Measurements from ENCODE around the gene ELOVL6. TPM values are rescaled to one million over a fixed set of nuclear protein-coding genes. Genes with fewer than 3 reads are reported as not detected.

Gene ELOVL6
- total RNA-seq, 2 experiments from 2014 or later = 11.8 to 13.2 TPM

GRCh38 chr4:110134269-110134869 lies 64.0 kb downstream of the ELOVL6 start:
- CTCF ChIA-PET = no interaction called here
- POLR2A ChIA-PET = no interaction called here

GRCh38 chr4:110132816-110133719 lies 65.3 kb downstream of the ELOVL6 start:
- ChIA-PET CTCF (no interaction called here), POLR2A (no interaction called here)

- CTCF ChIA-PET = no interaction called here
- POLR2A ChIA-PET = no interaction called here
Observed at GRCh38 chr4:110131916-110132315, 66.5 kb downstream of the ELOVL6 start.

DNA sequence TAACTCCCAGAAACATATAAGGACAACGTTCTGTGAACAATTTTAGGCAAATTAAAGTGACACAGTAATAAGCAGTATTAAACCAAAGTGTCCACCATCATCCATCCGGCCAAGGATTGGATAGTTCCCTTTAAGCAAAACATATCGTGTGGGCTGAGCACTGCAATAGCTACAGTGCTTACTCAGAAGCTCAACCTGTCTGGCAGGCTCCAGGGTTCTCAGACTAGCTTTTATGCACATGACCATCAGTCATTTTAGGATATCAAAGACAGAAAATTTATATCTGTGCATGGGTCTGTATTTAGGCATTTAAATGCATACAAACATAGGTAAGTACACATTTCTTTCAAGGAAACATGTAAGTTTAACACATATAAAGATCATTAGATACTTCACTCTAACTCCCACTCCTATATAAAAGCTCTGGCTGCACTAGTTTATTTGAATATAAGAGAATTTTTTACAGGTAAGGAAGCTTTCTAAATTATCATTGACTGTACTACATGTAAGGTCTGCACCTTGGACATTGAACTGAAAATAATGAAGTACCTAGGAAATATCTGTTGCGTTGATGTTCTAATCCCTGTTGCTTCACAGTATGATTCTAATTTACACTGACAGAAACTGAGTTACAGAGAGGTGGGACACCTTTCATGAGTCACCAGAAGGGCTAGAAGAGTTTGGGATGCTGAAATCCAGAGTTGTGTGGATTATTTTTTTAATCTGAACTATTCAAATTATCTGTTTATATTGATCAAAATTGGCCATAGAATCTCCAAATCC lies 67.6 kb downstream of the ELOVL6 start:
- CTCF ChIA-PET = no interaction called here
- POLR2A ChIA-PET = no interaction called here

DNA sequence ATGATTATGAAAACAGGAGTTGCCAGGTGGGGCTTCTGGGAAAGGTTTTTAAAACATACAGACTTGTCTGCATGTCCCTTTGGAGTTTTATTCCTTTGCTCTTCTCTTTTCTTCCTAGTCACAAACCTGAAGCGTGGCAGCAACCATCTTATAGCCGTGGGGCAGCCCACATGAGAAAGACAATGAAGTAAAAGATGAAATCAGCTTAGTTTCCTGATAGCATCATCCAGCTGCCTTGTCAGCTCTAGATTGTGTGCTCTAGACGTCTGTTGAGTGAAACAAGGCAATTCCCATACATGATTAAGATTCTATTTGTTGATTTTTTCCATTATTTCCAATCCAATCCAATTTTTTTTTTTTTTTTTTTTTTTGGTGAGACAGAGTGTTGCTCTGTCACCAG lies 68.9 kb downstream of the ELOVL6 start:
- ChIA-PET POLR2A (no interaction called here), CTCF (no interaction called here)

DNA sequence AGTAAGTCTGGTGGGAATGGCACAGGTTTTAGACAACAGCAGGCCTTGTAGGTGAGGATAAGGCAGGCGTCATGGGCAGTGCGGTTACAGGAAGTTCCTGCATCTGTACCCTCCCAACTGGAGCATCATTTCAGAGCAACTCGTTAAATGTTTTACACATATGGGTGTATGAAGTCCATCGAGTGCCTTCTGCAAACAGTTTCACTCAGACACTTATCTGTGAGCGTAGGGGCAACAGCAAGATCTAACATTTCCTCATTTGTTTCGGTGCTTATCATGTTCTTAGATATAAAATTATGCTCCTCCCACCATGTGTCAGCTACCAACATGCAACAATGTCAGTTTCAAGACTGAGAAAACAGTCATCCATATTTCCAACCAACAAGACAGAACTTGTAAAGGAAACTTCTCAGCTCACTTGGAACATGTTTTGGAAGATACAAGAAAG lies 69.9 kb downstream of the ELOVL6 start:
- CTCF ChIA-PET = no interaction called here
- POLR2A ChIA-PET = no interaction called here

DNA sequence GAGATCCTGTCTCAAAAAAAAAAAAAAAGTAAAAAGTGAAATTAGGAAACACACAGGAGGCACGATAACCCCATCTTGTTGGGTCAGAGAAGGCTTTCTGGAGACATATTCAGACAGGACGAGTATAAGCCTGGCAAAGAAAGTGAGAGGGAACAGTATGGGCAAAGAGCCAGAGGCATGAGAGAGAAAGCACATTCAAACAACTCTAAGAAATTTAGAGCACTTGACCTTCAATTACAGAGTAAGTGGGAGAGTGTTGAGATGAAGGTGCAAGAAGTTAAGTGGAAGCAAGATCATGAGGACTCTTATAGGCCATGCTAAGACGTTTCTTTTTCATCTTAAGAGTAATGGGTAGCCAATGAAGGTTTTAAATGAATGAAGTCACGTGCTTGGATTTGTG lies 70.4 kb downstream of the ELOVL6 start:
- ChIA-PET POLR2A (no interaction called here), CTCF (no interaction called here)

DNA sequence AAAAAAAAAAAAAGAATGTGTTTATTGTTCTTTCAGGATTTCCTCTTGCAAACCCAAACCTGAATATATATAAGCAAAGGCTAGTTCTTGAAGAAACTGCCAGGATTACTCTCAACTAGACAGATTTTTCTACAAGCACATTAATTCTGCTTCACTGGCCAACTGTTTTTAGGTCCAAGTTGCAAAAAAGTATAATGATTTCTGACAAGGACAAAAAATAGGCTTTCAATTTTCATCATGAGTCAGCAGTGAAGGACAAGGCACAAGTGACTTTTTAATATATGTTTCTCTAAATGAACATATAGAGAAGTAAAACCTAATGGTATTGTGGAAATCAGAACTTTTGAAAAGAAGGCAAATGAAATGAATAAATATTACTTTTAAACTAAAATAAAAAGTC lies 73.7 kb downstream of the ELOVL6 start:
- CTCF ChIA-PET = no interaction called here
- POLR2A ChIA-PET = no interaction called here

DNA sequence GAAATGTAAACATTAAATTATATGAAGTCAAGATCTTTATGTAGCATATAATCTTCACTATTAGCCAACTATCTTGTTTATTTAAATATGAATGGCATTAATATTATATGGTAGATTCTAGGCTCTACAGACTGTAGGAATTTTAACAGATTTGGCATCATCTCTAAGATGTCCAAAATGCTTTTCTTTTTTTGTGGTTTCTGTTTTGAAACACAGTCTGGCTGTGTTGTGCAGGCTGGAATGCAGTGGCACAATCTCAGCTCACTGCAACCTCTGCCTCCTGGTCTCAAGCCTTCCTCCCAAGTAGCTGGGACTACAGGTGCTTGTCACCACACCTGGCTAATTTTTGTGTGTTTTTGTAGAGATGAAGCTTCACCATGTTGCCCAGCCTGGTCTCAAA lies 76.2 kb downstream of the ELOVL6 start:
- CTCF ChIA-PET = no interaction called here
- POLR2A ChIA-PET = no interaction called here

- CTCF ChIA-PET = no interaction called here
Observed at GRCh38 chr4:110120506-110120905, 77.9 kb downstream of the ELOVL6 start.

DNA sequence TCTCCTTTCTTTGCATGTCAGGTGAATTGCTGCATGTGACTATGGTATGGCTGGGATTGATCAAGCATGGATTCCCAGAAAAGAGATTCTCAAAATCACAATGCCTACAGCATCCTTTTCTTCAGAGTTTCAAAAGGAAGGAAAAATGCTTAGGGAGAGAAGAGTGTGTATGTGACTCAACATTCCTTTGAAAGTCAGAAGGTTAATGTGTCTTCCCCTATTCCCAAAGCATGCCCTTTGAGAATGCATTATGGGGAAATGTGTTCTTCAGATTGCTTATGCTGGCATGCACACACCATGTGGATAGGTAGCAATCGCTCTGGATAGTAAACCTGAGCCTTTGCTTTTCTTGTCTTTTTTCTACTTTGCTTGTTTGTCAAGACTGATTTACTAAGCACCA lies 78.5 kb downstream of the ELOVL6 start:
- POLR2A ChIA-PET = no interaction called here
- CTCF ChIA-PET = interaction anchor here (0.6 kb wide), 1 partner anchor 98 kb away, joined by 3 read pairs; no protein-coding TSS in a partner anchor

More at GRCh38 chr4:110120506-110120905, 77.9 kb downstream of the ELOVL6 start:
- POLR2A ChIA-PET = no interaction called here

DNA sequence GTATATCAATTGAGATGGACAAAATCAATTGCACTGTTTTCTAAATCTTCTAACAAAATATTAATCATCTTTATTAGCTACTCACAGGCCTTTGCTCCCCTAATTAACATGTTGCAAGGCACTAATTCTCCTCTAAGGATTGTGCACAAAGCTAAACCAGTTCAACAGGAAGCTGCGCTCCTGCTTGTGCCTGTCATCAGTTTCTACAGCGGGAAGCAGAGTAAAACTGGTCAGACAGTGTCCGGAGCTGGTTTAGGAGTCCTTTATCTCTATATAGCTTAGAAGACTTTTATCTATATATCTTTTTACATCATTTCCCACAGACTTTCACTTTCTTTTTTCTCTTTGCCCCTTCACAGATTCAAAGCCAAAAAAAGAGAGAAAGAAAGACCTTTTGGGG lies 79.1 kb downstream of the ELOVL6 start:
- CTCF ChIA-PET = no interaction called here

DNA sequence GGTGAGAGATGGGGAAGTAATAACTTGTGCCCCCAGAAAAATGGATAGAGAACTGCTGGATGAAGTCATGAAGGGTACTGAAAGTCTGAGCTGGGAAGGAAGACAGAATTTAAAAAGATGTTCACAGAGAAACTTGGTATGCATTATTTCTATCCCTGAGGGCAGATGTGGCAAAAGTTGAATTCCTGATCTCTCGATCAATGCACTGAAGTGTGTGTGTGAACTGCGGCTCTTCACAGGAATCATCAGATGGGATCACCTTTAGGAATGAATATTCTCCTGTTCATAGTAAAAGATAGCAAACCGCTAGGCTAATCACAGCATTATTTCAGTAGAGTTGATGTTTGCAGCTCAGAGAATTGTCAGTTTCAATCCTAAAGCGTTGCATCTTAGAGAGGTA lies 86.4 kb downstream of the ELOVL6 start:
- ChIA-PET CTCF (no interaction called here), POLR2A (no interaction called here)

More for the DNA sequence above, 79.1 kb downstream of the ELOVL6 start:
- POLR2A ChIA-PET = no interaction called here

GRCh38 chr4:110109455-110109854 lies 89.0 kb downstream of the ELOVL6 start:
- CTCF ChIA-PET = no interaction called here
- POLR2A ChIA-PET = no interaction called here

- ChIA-PET CTCF (no interaction called here), POLR2A (no interaction called here)
Observed at GRCh38 chr4:110108960-110109359, 89.5 kb downstream of the ELOVL6 start.

GRCh38 chr4:110108422-110108821 lies 90.0 kb downstream of the ELOVL6 start:
- ChIA-PET POLR2A (no interaction called here), CTCF (no interaction called here)

DNA sequence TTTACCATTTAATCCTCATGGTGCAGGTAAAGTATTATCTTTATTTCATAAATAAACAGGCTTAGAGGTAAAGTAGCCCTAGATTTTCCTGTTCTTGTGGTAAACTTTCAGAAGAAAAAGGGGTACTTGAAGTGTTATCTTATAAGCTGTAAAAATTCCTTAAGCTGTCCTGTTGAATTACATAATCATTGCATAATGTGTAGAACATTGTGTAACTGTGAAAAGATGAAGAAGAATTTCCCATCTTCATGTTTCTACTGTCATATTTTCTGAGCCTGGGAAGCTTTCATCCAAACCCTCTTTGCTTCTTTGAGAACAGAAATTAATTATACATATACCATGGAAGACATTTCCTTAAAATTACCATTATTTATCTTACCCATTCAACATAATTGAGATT lies 90.5 kb downstream of the ELOVL6 start:
- ChIA-PET POLR2A (no interaction called here), CTCF (no interaction called here)

DNA sequence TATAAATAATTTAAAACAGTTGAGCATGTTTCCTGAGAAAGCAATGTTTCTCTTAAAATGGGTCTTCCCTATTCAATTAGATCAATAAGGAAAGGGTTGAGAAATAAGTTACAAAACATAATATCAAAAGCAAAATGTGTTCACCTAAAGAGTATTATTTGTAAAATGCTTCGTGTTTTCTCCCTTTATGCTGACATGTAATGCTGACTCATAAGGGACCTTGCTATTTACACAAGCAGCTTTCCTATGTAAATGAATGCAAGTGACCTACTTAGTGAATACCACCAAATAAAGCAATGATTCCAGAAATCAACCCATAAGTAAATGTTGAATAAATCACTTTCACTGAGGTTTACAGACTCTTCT lies 91.5 kb downstream of the ELOVL6 start:
- POLR2A ChIA-PET = no interaction called here
- CTCF ChIA-PET = no interaction called here

DNA sequence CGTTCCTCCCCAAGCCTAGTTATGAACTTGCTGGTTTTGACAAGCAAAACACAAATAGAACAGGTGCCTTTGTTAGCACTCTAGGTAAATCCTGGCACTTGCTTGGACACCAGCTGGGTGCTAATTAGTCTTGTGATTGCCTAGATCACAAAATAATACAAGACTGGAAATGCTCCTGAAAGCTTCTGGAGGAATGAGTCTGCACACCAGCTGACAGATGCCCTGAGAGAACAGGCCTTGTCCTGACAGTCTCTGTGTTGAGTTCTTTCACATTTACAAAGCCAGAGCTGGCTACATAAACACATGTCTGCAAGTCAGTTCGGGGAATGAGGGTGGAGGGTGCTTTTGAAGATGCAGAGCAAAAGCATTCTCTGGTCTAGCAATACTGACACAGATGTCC lies 93.8 kb downstream of the ELOVL6 start:
- POLR2A ChIA-PET = no interaction called here
- CTCF ChIA-PET = no interaction called here

DNA sequence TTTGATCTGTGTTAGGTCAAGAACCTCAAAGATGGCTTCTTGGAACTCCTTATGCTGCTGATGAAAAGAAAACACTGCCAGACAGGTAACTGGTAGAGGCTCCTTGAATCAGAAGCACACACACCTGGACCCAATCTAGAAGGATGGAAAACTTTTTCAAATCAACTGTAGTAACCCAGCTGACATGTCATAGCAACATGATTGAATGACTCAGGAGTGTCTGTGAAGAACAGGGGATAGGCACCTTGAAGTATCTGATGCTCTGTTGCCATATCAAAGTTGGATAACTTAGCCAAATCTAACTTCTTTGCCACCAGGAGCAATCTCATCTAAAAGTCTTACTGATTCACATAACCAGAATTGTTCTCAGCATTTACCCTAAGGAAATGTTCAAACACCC lies 98.8 kb downstream of the ELOVL6 start:
- ChIA-PET POLR2A (no interaction called here), CTCF (no interaction called here)

- POLR2A ChIA-PET = no interaction called here
- CTCF ChIA-PET = no interaction called here
Observed at GRCh38 chr4:110096405-110096804, 102.0 kb downstream of the ELOVL6 start.
